Endothelial cell of umbilical vein (primary cell): Measurements from ENCODE around the gene ANO1. TPM values are rescaled to one million over a fixed set of nuclear protein-coding genes. Genes with fewer than 3 reads are reported as not detected.

Experiments used
- BruUV-seq: library from RNA; stranded (reverse); fragments of 400-500 nt; replicated peaks from 2 replicates; lab custom pipeline; 2021; lab: Mats Ljungman, UMichigan
- CTCF ChIA-PET: fragments of 300-600, 350-600 bp; sonication (Branson Sonifier 250); formaldehyde crosslinking; loops from one replicate; lab custom pipeline; 2021; ENCODE audit warnings: antibody characterized with exemption, inconsistent platforms; lab: Charles Lee
- POLR2A ChIA-PET: fragments of 300-600, 350-600 bp; sonication (Branson Sonifier 250); formaldehyde crosslinking; loops from one replicate; lab custom pipeline; 2021; ENCODE audit warnings: antibody characterized with exemption, inconsistent platforms; lab: Charles Lee
- DNase-seq: peaks from one replicate; pipeline ENCODE4 v3.0.0-alpha.2; 2011; ENCODE audit warnings: low read depth, low spot score
- FAIRE-seq: peaks from 2 replicates; lab custom pipeline; 2011; peaks lifted over from hg19 to GRCh38; lab: Jason Lieb, UNC
- H2AFZ ChIP-seq: 2 replicates; pipeline ENCODE4 v1.6.0; 2012; ENCODE audit warnings: low read depth, low read length, control low read depth, inconsistent platforms
- H3K27ac ChIP-seq: 2 replicates; pipeline ENCODE4 v1.5.1; 2011; ENCODE audit warnings: low read depth, mild to moderate bottlenecking, control low read depth, low read length, moderate library complexity; ENCODE audit not compliant: insufficient read depth
- H3K27me3 ChIP-seq, 2 experiments: 2 replicates each; pipeline versions ENCODE4 v1.6.0 to v1.6.1; 2011; ENCODE audit warnings: low read length in 2 of 2, mixed read lengths in 1 of 2; ENCODE audit not compliant: control insufficient read depth in 2 of 2, insufficient read depth in 2 of 2
- H3K36me3 ChIP-seq, 2 experiments: 2 replicates in 1 of 2; 3 replicates in 1 of 2; pipeline ENCODE4 v1.5.1; 2011; ENCODE audit warnings: low read length in 2 of 2, mild to moderate bottlenecking in 1 of 2, moderate library complexity in 1 of 2; ENCODE audit not compliant: control insufficient read depth in 2 of 2, insufficient read depth in 2 of 2; ENCODE audit errors: extremely low read depth in 1 of 2
- H3K4me1 ChIP-seq: 3 replicates; pipeline ENCODE4 v1.5.1; 2011; ENCODE audit warnings: mild to moderate bottlenecking, low read length; ENCODE audit not compliant: control insufficient read depth, insufficient read depth; ENCODE audit errors: extremely low read depth
- H3K4me2 ChIP-seq: 2 replicates; pipeline ENCODE4 v1.6.1; 2011; ENCODE audit warnings: low read length, control low read depth, mixed read lengths; ENCODE audit not compliant: insufficient read depth
- H3K4me3 ChIP-seq, 3 experiments: fragments of 200-600 bp in 1 of 3; sonication (generic), shearing (Covaris generic) in 1 of 3; replicated peaks in 1 of 3; 2 replicates each; pipeline ENCODE4 v1.5.1; 2011 to 2016; ENCODE audit warnings: control low read depth in 3 of 3, low read length in 3 of 3, mild to moderate bottlenecking in 2 of 3, inconsistent platforms in 1 of 3, low read depth in 1 of 3, moderate library complexity in 1 of 3; ENCODE audit not compliant: insufficient read depth in 1 of 3
- H3K79me2 ChIP-seq: 2 replicates; pipeline ENCODE4 v1.6.0; 2012; ENCODE audit warnings: low read length, inconsistent platforms; ENCODE audit not compliant: control insufficient read depth, insufficient read depth
- H3K9ac ChIP-seq: replicated peaks from 2 replicates; pipeline ENCODE3; 2011; ENCODE audit warnings: low read length, control low read depth; ENCODE audit not compliant: insufficient read depth; ENCODE audit errors: extremely low read depth
- H3K9me1 ChIP-seq: replicated peaks from 3 replicates; pipeline ENCODE4 v1.6.0; 2011; ENCODE audit warnings: mild to moderate bottlenecking, low read length; ENCODE audit not compliant: control insufficient read depth, insufficient read depth; ENCODE audit errors: extremely low read depth
- H3K9me3 ChIP-seq: replicated peaks from 2 replicates; pipeline ENCODE4 v1.5.1; 2012; ENCODE audit warnings: low read length, inconsistent platforms; ENCODE audit not compliant: control insufficient read depth, insufficient read depth
- H4K20me1 ChIP-seq: replicated peaks from 2 replicates; pipeline ENCODE3; 2011; ENCODE audit warnings: mild to moderate bottlenecking, low read length; ENCODE audit not compliant: control insufficient read depth, insufficient read depth; ENCODE audit errors: extremely low read depth
- CTCF ChIP-seq, 2 donors: IDR thresholded peaks; 1 replicate in 1 of 2; 2 replicates in 1 of 2; pipeline ENCODE4 v1.5.1; 2011; ENCODE audit warnings: low read length in 2 of 2, mild to moderate bottlenecking in 2 of 2, moderate library complexity in 2 of 2, control low read depth in 1 of 2, inconsistent platforms in 1 of 2, low read depth in 1 of 2; ENCODE audit not compliant: insufficient read depth in 1 of 2; ENCODE audit errors: extremely low read depth in 1 of 2
- EZH2 ChIP-seq: IDR thresholded peaks from 2 replicates; pipeline ENCODE4 v1.6.1; 2012; ENCODE audit warnings: borderline replicate concordance, low read depth, mild to moderate bottlenecking, moderate library complexity, low read length, inconsistent platforms; ENCODE audit not compliant: severe bottlenecking
- FOS ChIP-seq: IDR thresholded peaks from 2 replicates; pipeline ENCODE4 v1.6.1; 2011; ENCODE audit warnings: mild to moderate bottlenecking, low read length, moderate library complexity, borderline replicate concordance; ENCODE audit not compliant: insufficient read depth
- GATA2 ChIP-seq: IDR thresholded peaks from 2 replicates; pipeline ENCODE4 v1.7.0; 2011; ENCODE audit warnings: low read depth, mild to moderate bottlenecking, moderate library complexity, mixed read lengths, low read length; ENCODE audit not compliant: insufficient read length, insufficient read depth
- JUN ChIP-seq: IDR thresholded peaks from 2 replicates; pipeline ENCODE4 v1.6.1; 2011; ENCODE audit warnings: borderline replicate concordance, low read depth; ENCODE audit not compliant: insufficient read length, insufficient read depth
- MAX ChIP-seq: IDR thresholded peaks from 2 replicates; pipeline ENCODE4 v1.6.1; 2011; ENCODE audit not compliant: insufficient read depth, insufficient read length
- MYC ChIP-seq: IDR thresholded peaks from one replicate; pipeline ENCODE4 v1.6.1; 2011; ENCODE audit warnings: mild to moderate bottlenecking, low read depth, low read length
- POLR2A ChIP-seq: IDR thresholded peaks from 2 replicates; pipeline ENCODE4 v1.6.1; 2012; ENCODE audit warnings: low read depth, mild to moderate bottlenecking, control low read depth, low read length
- POLR2AphosphoS5 ChIP-seq: IDR thresholded peaks from 2 replicates; pipeline ENCODE4 v1.6.1; 2012; ENCODE audit warnings: low read depth, mild to moderate bottlenecking, control low read depth, low read length, moderate library complexity; ENCODE audit not compliant: insufficient read depth
- dilution Hi-C: fragments of 300-500 bp; cut with MboI; formaldehyde crosslinking; loops from one replicate; pipeline ENCODE4 v1.15.0; 2019; ENCODE audit warnings: low sequenced_read_pairs; ENCODE audit not compliant: extremely low pct_ligation_motif_present
- intact Hi-C: fragments of 100-400 bp; cut with micrococcal nuclease; formaldehyde crosslinking; loops from one replicate; pipeline ENCODE4 v1.10.0; 2022
- polyA plus RNA-seq, 4 experiments: library from polyadenylated mRNA; depleted of rRNA in 3 of 4; stranded (reverse) in 3 of 4; unstranded in 1 of 4; fragments of >200 nt; gene quantifications; 2 replicates each; pipeline versions ENCODE4 v1.2.1 to v1.2.3, GENCODE V29; 2011 to 2012; ENCODE audit warnings: missing spikeins in 1 of 4
- total RNA-seq: library from RNA; stranded (reverse); gene quantifications from 2 replicates; pipeline ENCODE4 v1.2.3, GENCODE V29; 2021

Gene ANO1
- total and polyA plus RNA-seq, 2 donors (not counting 3 experiments of a cell fraction or from before 2014, with no cell fraction given), result 0.03 to 0.40 TPM

GRCh38 chr11:70210530-70210929 lies 132.4 kb downstream of the ANO1 start:
- dilution Hi-C loops, result no loop called here
- no peaks in the 10 kb centered on the region for H3K27me3 ChIP-seq
- H3K4me1 ChIP-seq, result peaks cover under 1% of the 10 kb centered on the region
- no peaks in the 10 kb centered on the region for H4K20me1 ChIP-seq
- no peak for DNase-seq
- peaks cover 23% of the 10 kb centered on the region for H3K79me2 ChIP-seq
- no peak overlapping the region for H2AFZ ChIP-seq
- no peak overlapping the region for H3K4me2 ChIP-seq
- CTCF ChIA-PET, result interaction anchor here (1.0 kb wide), 1 partner anchor 12 kb away, joined by 3 read pairs; no protein-coding TSS in a partner anchor
- no peaks in the 10 kb centered on the region for H3K9me1 ChIP-seq
- H3K36me3 ChIP-seq, result peaks cover 8 to 16% of the 10 kb centered on the region in 2 experiments
- no TSS peak for BruUV-seq
- H3K9me3 ChIP-seq, result no peaks in the 10 kb centered on the region
- POLR2A ChIA-PET, result no interaction called here
- no peak overlapping the region for H3K4me3 ChIP-seq
- H3K9ac ChIP-seq, result no peak overlapping the region
- TF ChIP-seq MAX, result no peak
- TF ChIP-seq FOS, result no peak
- no peak for TF ChIP-seq CTCF (IDR thresholded peaks at IDR 0.05; ENCODE audit: extremely low read depth in 1 of 2, insufficient read depth in 1 of 2, low read depth in 1 of 2, low read length in 2 of 2)
- no peak for TF ChIP-seq EZH2
- no peak for TF ChIP-seq JUN
- TF ChIP-seq MYC, result no peak
- no peak for TF ChIP-seq POLR2A
- TF ChIP-seq GATA2, result no peak
- no peak for TF ChIP-seq POLR2AphosphoS5
- intact Hi-C loops, result no loop called here
- no peak for FAIRE-seq
- H3K27ac ChIP-seq, result no peak overlapping the region
